PC-9 (cell line): ENCODE data around the gene CKMT1A. TPM values are rescaled to one million over a fixed set of nuclear protein-coding genes. Genes with fewer than 3 reads are reported as not detected.
"Not testable (repeated sequence)": the region's sequence is repeated elsewhere in the genome, so short reads cannot be mapped to it uniquely, and the experiment has no call there.

Source experiments
- Bru-seq: library from RNA; stranded (reverse); fragments of 400-500 nt; gene quantifications from one replicate; lab custom pipeline; 2021; lab: Mats Ljungman, UMichigan
- BruChase-seq, 2 experiments: library from RNA; stranded (reverse); fragments of 400-500 nt; gene quantifications; one replicate each; lab custom pipeline; 2021; lab: Mats Ljungman, UMichigan
- BruUV-seq: library from RNA; stranded (reverse); fragments of 400-500 nt; replicated peaks from 2 replicates; lab custom pipeline; 2021; lab: Mats Ljungman, UMichigan
- CTCF ChIA-PET: fragments of 300-600 bp; sonication (Branson Sonifier 250); formaldehyde crosslinking; loops from one replicate; lab custom pipeline; 2022; ENCODE audit warnings: antibody characterized with exemption; lab: Charles Lee
- POLR2A ChIA-PET: fragments of 300-600 bp; sonication (Branson Sonifier 250); formaldehyde crosslinking; loops from one replicate; lab custom pipeline; 2022; ENCODE audit warnings: antibody characterized with exemption; ENCODE audit not compliant: unreplicated experiment; lab: Charles Lee
- DNase-seq, 2 experiments: peaks; one replicate each; pipeline versions ENCODE4 v3.0.0 to v3.0.0-alpha.2; 2015 to 2022; ENCODE audit warnings: mixed read lengths in 1 of 2
- H2AFZ ChIP-seq: fragments of 200-600 bp; sonication (generic); 2 replicates; pipeline ENCODE4 v1.8.1; 2017; ENCODE audit warnings: antibody characterized with exemption
- H3F3A ChIP-seq: fragments of 200-600 bp; sonication (generic); 2 replicates; pipeline ENCODE4 v1.8.1; 2017; ENCODE audit warnings: antibody characterized with exemption, mild to moderate bottlenecking, low read depth; ENCODE audit not compliant: insufficient read depth
- H3K27ac ChIP-seq: fragments of 200-600 bp; sonication (generic); 2 replicates; pipeline ENCODE4 v1.6.1; 2016; ENCODE audit warnings: mixed run types
- H3K27me3 ChIP-seq: fragments of 200-600 bp; sonication (generic); 2 replicates; pipeline ENCODE4 v1.6.1; 2016; ENCODE audit warnings: low read depth, mixed run types; ENCODE audit not compliant: insufficient read depth
- H3K36me3 ChIP-seq: fragments of 200-600 bp; sonication (generic); 2 replicates; pipeline ENCODE4 v1.6.1; 2016; ENCODE audit warnings: low read depth, mixed run types
- H3K4me1 ChIP-seq: fragments of 200-600 bp; sonication (generic); replicated peaks from 2 replicates; pipeline ENCODE4 v1.6.1; 2016; ENCODE audit warnings: mixed run types; ENCODE audit not compliant: insufficient read depth
- H3K4me2 ChIP-seq: fragments of 200-600 bp; sonication (generic); 2 replicates; pipeline ENCODE4 v1.6.1; 2017; ENCODE audit warnings: mixed run types
- H3K4me3 ChIP-seq: fragments of 200-600 bp; sonication (generic); 2 replicates; pipeline ENCODE4 v1.6.1; 2016; ENCODE audit warnings: mixed run types
- H3K79me2 ChIP-seq: fragments of 200-600 bp; sonication (generic); 2 replicates; pipeline ENCODE4 v1.6.1; 2017; ENCODE audit warnings: low read depth, mixed run types
- H3K9me2 ChIP-seq: fragments of 200-600 bp; sonication (generic); 2 replicates; pipeline ENCODE4 v1.8.1; 2017; ENCODE audit warnings: mild to moderate bottlenecking; ENCODE audit not compliant: insufficient read depth
- H3K9me3 ChIP-seq: fragments of 200-600 bp; sonication (generic); 2 replicates; pipeline ENCODE4 v1.8.1; 2016; ENCODE audit warnings: low read depth; ENCODE audit not compliant: insufficient read depth
- H4K20me1 ChIP-seq: fragments of 200-600 bp; sonication (generic); 2 replicates; pipeline ENCODE4 v1.8.1; 2017; ENCODE audit not compliant: insufficient read depth
- EZH2 ChIP-seq: fragments of 200-600 bp; sonication (generic); IDR thresholded peaks from 2 replicates; pipeline ENCODE4 v1.8.0; 2017; ENCODE audit warnings: antibody characterized with exemption, low read depth
- intact Hi-C: fragments of 100-400 bp; cut with micrococcal nuclease; formaldehyde crosslinking; loops from one replicate; pipeline ENCODE4 v1.10.0; 2022; ENCODE audit not compliant: unreplicated experiment
- long read RNA-seq: library from polyadenylated mRNA; stranded (forward); transcript quantifications from one replicate; pipeline ENCODE4 v2.0.0, GENCODE V29; 2022
- total RNA-seq: library from RNA; stranded (reverse); gene quantifications from 2 replicates; pipeline ENCODE4 v1.2.3, GENCODE V29; 2021
- TF ChIP-seq, protein P1 (sequence below): fragments of 200-600 bp; sonication (generic); conservative IDR thresholded peaks from 2 replicates; pipeline ENCODE4 v1.6.1; 2017; ENCODE audit warnings: mixed run types, antibody characterized with exemption, mild to moderate bottlenecking, moderate library complexity

Gene CKMT1A
- total RNA-seq (0.95 and 1.5 TPM in 2 replicates), Bru-seq, nascent RNA (percentile 12 among the genes with signal in this experiment), BruChase-seq, experiment 1, labeled RNA remaining after a 2-hour chase (percentile 15 among the genes with signal in this experiment), BruChase-seq, experiment 2, labeled RNA remaining after a 6-hour chase (percentile 10 among the genes with signal in this experiment)
- long read RNA-seq, partial matches to known transcripts, result 0 of 2 reads
- long read RNA-seq, other reads (novel, unspliced or antisense), result 1 of 2 reads

DNA sequence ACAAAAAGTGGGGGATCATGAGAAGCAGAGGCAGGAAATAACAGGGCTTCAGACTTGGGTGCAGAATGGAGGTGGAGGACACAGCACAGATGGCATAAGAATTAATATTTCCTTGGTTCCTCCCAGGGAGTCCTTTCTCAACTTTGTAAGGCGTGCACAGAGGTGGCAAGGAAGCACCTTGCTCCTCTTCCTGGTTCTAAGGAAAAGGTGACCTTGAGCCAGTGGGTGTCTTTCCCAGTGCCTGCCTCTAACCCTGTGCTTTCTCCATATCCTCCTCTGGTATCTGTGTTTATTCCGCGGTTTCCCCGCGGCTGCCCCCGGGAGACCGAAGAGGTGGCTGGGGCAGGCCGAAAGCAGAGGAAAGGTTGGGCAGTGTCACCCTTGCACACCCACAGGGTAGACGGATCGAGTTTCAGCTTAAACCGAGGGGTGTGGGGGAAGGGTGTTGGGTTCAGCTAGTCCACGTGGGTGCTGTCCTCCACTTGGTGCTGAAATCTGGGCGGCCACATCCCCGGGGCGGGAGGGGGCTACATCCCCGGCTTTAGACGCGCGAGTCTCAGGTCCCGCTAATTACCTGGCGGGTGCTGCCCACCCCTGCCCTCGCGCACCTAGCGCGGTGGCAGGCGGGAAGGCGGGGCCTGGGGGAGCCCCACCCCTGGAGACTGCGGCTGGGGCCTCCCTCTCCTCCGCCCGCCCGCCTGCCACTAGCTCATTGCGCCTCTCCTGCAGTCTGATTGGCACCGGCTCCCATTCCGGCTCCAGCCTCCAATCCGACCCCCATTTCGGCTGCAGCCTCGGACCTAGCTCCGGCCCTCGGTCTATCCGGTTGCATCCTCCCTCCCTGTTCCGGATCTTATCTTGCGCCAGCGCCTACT, at the start of gene CKMT1A:
CKMT1A (plus strand) TSS at position 712 of the 875 bp plus-strand sequence. CDS start 192 bp downstream, outside the sequence.
- H4K20me1 ChIP-seq, DNase-seq, H3K27me3 ChIP-seq, H3K9me2 ChIP-seq, H3K4me2 ChIP-seq, intact Hi-C loops, H2AFZ ChIP-seq, CTCF ChIA-PET, H3K4me1 ChIP-seq, H3K36me3 ChIP-seq, H3K4me3 ChIP-seq, POLR2A ChIA-PET, H3K79me2 ChIP-seq, BruUV-seq, H3F3A ChIP-seq, H3K9me3 ChIP-seq, H3K27ac ChIP-seq: not testable (repeated sequence)

DNA sequence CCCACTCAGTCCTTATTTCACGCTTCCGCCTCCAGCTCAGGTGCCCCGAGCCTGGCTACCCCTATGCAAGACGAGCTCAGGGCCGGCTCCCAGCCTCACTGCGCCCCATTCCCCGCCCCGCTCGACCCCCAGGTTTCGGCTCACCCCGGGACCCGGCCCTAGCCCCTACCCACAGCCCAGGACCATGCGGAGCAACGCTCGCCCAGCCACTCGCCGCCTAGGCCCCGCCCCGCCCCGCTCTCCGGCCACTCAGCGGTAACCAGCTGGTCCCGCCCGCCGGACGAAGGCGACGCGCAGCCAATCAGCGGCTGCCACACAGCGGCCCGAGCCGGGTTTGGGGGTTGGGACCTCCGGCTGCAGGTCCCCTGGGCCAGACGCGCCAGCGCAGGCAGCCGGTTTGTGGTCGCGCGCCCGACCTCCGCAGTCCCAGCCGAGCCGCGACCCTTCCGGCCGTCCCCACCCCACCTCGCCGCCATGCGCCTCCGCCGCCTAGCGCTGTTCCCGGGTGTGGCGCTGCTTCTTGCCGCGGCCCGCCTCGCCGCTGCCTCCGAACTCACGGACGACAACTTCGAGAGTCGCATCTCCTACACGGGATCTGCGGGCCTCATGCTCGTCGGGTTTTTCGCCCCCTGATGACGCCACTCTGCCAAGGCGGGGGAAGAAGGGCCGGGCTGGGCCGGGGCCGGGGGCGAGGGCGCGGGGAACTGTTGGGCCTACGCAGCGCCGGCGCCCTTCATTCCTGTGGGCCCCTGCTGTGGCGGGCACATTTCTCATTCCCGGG, 44.8 kb upstream of the CKMT1A start, which contains the start of gene CATSPER2:
CATSPER2 (minus strand) TSS at position 196 of the 781 bp plus-strand sequence. CDS start 783 bp downstream, outside the sequence.
- TF ChIP-seq, protein P1, sequence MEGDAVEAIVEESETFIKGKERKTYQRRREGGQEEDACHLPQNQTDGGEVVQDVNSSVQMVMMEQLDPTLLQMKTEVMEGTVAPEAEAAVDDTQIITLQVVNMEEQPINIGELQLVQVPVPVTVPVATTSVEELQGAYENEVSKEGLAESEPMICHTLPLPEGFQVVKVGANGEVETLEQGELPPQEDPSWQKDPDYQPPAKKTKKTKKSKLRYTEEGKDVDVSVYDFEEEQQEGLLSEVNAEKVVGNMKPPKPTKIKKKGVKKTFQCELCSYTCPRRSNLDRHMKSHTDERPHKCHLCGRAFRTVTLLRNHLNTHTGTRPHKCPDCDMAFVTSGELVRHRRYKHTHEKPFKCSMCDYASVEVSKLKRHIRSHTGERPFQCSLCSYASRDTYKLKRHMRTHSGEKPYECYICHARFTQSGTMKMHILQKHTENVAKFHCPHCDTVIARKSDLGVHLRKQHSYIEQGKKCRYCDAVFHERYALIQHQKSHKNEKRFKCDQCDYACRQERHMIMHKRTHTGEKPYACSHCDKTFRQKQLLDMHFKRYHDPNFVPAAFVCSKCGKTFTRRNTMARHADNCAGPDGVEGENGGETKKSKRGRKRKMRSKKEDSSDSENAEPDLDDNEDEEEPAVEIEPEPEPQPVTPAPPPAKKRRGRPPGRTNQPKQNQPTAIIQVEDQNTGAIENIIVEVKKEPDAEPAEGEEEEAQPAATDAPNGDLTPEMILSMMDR, result no peak
- no peak for TF ChIP-seq EZH2
- H3K27ac ChIP-seq, result no peak within 1 kb of the TSS

DNA sequence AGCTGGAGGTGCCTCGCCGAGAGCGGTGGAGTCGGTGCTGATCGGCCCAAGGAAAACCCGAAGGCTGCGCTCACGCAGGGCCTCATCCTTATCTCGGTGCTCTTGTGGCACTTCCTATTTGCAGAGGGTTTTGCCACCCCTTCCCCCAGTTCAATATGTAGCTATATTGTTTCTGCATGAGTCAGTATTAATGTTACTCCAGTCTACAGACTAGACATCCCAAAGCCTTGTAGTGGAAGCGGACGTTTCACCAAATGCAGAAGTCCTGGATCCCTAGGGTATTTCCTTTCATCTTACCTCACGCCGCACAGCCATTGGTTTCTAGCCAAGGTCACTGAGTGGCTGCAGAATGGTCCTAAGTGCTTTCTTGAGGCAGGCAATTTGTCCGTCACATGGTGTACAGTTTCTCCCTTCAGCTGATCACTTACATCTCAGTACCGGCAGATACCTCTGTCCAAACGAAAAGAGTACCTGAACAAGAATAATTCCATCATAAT, 44.2 kb upstream of the CKMT1A start:
- H3K27me3 ChIP-seq, H3K36me3 ChIP-seq, H3F3A ChIP-seq, H3K4me2 ChIP-seq, H2AFZ ChIP-seq, H3K27ac ChIP-seq, H3K4me3 ChIP-seq, DNase-seq, CTCF ChIA-PET, H3K9me2 ChIP-seq, POLR2A ChIA-PET, BruUV-seq, intact Hi-C loops, H3K4me1 ChIP-seq, H4K20me1 ChIP-seq, H3K9me3 ChIP-seq, H3K79me2 ChIP-seq: not testable (repeated sequence)

More for the DNA sequence above, 44.8 kb upstream of the CKMT1A start, which contains the start of gene CATSPER2:
- no peak for DNase-seq
- H3K27me3 ChIP-seq, result no peaks in the 10 kb centered on the region
- no peaks in the 10 kb centered on the region for H4K20me1 ChIP-seq
- no peak within 1 kb of the TSS for H3K4me2 ChIP-seq
- ChIA-PET POLR2A (no interaction called here), CTCF (no interaction called here)
- no peak within 1 kb of the TSS for H2AFZ ChIP-seq
- H3K4me3 ChIP-seq, result no peak within 1 kb of the TSS
- no peaks in the 10 kb centered on the region for H3K79me2 ChIP-seq
- intact Hi-C loops, result no loop called here
- no peaks in the 10 kb centered on the region for H3K36me3 ChIP-seq
- H3K9me3 ChIP-seq, result no peaks in the 10 kb centered on the region
- no peaks in the 10 kb centered on the region for H3K4me1 ChIP-seq
- H3F3A ChIP-seq, result no peaks in the 10 kb centered on the region
- H3K9me2 ChIP-seq, result no peaks in the 10 kb centered on the region
- BruUV-seq, result no TSS peak

DNA sequence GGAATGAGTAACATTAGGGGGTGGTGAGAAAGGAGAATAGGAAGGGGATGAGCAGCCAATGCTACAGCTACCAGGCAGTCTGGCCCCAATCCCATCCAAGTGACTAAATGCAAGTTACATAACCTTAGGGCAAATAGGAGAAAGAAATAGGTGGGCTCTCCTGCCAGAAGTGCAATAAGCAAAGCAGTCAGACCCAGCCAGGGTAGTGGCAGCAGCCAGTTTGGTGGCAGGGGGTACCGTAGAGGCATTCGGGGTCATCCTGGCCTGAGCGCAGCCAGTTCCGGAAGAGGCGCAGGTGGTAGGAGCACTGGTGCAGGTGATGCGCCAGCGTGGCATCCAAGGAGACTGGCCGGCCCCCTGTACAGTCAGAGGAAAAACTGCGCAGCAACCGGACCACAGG, 33.9 kb upstream of the CKMT1A start:
- DNase-seq, H3F3A ChIP-seq, H4K20me1 ChIP-seq, H3K36me3 ChIP-seq, H3K9me3 ChIP-seq, H3K4me3 ChIP-seq, intact Hi-C loops, H3K27me3 ChIP-seq, H3K79me2 ChIP-seq, H3K27ac ChIP-seq, H3K4me1 ChIP-seq, CTCF ChIA-PET, H3K4me2 ChIP-seq, POLR2A ChIA-PET, BruUV-seq, H3K9me2 ChIP-seq, H2AFZ ChIP-seq: not testable (repeated sequence)

DNA sequence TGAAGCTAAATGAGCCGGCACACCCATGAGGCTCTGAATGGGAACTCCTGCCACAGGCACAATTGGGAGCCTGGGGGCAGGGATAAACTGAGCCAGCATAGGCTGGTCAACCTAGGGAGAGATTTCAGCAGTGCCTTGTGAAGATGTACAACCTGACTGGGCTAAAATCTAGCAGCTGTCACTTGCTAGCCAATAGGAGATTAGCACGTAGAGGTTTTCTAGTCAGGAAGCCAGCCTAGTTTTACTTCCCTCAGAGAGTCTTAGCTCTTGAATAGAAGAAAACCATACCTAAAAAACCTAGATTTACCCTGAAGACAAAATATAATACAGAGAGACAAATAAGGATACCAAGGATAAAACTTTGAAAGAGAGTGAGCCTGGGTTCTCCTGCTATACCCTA, 31.4 kb upstream of the CKMT1A start:
- H3K79me2 ChIP-seq, H2AFZ ChIP-seq, H3K4me1 ChIP-seq, intact Hi-C loops, H4K20me1 ChIP-seq, H3K4me2 ChIP-seq, H3K9me2 ChIP-seq, H3K9me3 ChIP-seq, POLR2A ChIA-PET, H3F3A ChIP-seq, BruUV-seq, H3K36me3 ChIP-seq, DNase-seq, H3K4me3 ChIP-seq, CTCF ChIA-PET, H3K27me3 ChIP-seq, H3K27ac ChIP-seq: not testable (repeated sequence)

DNA sequence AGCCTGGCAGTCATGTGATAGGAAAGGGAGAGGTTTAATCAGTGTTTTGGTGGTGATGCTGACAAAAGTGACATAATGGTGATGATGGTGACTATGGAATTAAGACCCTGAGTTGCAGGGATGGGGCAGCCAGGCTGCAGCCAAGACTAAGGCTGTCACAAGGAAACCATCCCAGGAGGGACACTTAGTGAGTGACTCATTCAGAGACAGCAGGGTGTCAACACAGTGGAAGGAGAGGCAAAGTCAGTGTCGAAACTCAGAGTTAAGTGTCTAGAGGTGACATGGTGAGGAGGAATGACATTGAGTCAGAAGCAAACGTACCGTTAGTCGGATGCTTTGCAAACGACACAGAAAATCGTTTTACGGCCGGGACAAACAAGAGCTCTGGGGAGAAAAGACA, 30.3 kb upstream of the CKMT1A start:
- intact Hi-C loops, DNase-seq, H3K79me2 ChIP-seq, H4K20me1 ChIP-seq, H2AFZ ChIP-seq, H3F3A ChIP-seq, CTCF ChIA-PET, H3K4me3 ChIP-seq, POLR2A ChIA-PET, H3K27me3 ChIP-seq, H3K9me3 ChIP-seq, H3K36me3 ChIP-seq, H3K4me1 ChIP-seq, H3K27ac ChIP-seq, H3K9me2 ChIP-seq, H3K4me2 ChIP-seq, BruUV-seq: not testable (repeated sequence)
